SH-SY5Y (cell line): Measurements from ENCODE around the gene NEK10.

Experiments used
- GATA2 ChIP-seq: IDR thresholded peaks from 2 replicates; pipeline ENCODE4 v1.6.1; 2011; ENCODE audit warnings: mild to moderate bottlenecking, low read depth, low read length
- GATA3 ChIP-seq: IDR thresholded peaks from 2 replicates; pipeline ENCODE4 v1.6.1; 2011; ENCODE audit warnings: low read depth, mild to moderate bottlenecking, low read length, moderate library complexity

GRCh38 chr3:27349832-27350231 is 19.4 kb downstream of the NEK10 start:
- TF ChIP-seq GATA2 (no peak), GATA3 (no peak)
